Measurements from ENCODE around the gene AP2A1.

GRCh38 chr19:49827034-49827433 lies 60.2 kb downstream of the AP2A1 start:
- TF ChIP-seq POLR2A (IDR thresholded peaks at IDR 0.05; ENCODE audit: low read depth, low read length) = no peak
- no peak for TF ChIP-seq POLR2AphosphoS5 (IDR thresholded peaks at IDR 0.05; ENCODE audit: low read depth, low read length)

All from GM12892 (cell line).